PC-9 (cell line): Measurements from ENCODE around the gene KIAA0586. TPM values are rescaled to one million over a fixed set of nuclear protein-coding genes. Genes with fewer than 3 reads are reported as not detected.

Experiments used
- BruUV-seq: library from RNA; stranded (reverse); fragments of 400-500 nt; replicated peaks from 2 replicates; lab custom pipeline; 2021; lab: Mats Ljungman, UMichigan
- CTCF ChIA-PET: fragments of 300-600 bp; sonication (Branson Sonifier 250); formaldehyde crosslinking; loops from one replicate; lab custom pipeline; 2022; ENCODE audit warnings: antibody characterized with exemption; lab: Charles Lee
- POLR2A ChIA-PET: fragments of 300-600 bp; sonication (Branson Sonifier 250); formaldehyde crosslinking; loops from one replicate; lab custom pipeline; 2022; ENCODE audit warnings: antibody characterized with exemption; ENCODE audit not compliant: unreplicated experiment; lab: Charles Lee
- DNase-seq, 2 experiments: peaks; one replicate each; pipeline versions ENCODE4 v3.0.0 to v3.0.0-alpha.2; 2015 to 2022; ENCODE audit warnings: mixed read lengths in 1 of 2
- H2AFZ ChIP-seq: fragments of 200-600 bp; sonication (generic); 2 replicates; pipeline ENCODE4 v1.8.1; 2017; ENCODE audit warnings: antibody characterized with exemption
- H3F3A ChIP-seq: fragments of 200-600 bp; sonication (generic); 2 replicates; pipeline ENCODE4 v1.8.1; 2017; ENCODE audit warnings: antibody characterized with exemption, mild to moderate bottlenecking, low read depth; ENCODE audit not compliant: insufficient read depth
- H3K27ac ChIP-seq: fragments of 200-600 bp; sonication (generic); 2 replicates; pipeline ENCODE4 v1.6.1; 2016; ENCODE audit warnings: mixed run types
- H3K27me3 ChIP-seq: fragments of 200-600 bp; sonication (generic); 2 replicates; pipeline ENCODE4 v1.6.1; 2016; ENCODE audit warnings: low read depth, mixed run types; ENCODE audit not compliant: insufficient read depth
- H3K36me3 ChIP-seq: fragments of 200-600 bp; sonication (generic); 2 replicates; pipeline ENCODE4 v1.6.1; 2016; ENCODE audit warnings: low read depth, mixed run types
- H3K4me1 ChIP-seq: fragments of 200-600 bp; sonication (generic); replicated peaks from 2 replicates; pipeline ENCODE4 v1.6.1; 2016; ENCODE audit warnings: mixed run types; ENCODE audit not compliant: insufficient read depth
- H3K4me2 ChIP-seq: fragments of 200-600 bp; sonication (generic); 2 replicates; pipeline ENCODE4 v1.6.1; 2017; ENCODE audit warnings: mixed run types
- H3K4me3 ChIP-seq: fragments of 200-600 bp; sonication (generic); 2 replicates; pipeline ENCODE4 v1.6.1; 2016; ENCODE audit warnings: mixed run types
- H3K79me2 ChIP-seq: fragments of 200-600 bp; sonication (generic); 2 replicates; pipeline ENCODE4 v1.6.1; 2017; ENCODE audit warnings: low read depth, mixed run types
- H3K9me2 ChIP-seq: fragments of 200-600 bp; sonication (generic); 2 replicates; pipeline ENCODE4 v1.8.1; 2017; ENCODE audit warnings: mild to moderate bottlenecking; ENCODE audit not compliant: insufficient read depth
- H3K9me3 ChIP-seq: fragments of 200-600 bp; sonication (generic); 2 replicates; pipeline ENCODE4 v1.8.1; 2016; ENCODE audit warnings: low read depth; ENCODE audit not compliant: insufficient read depth
- H4K20me1 ChIP-seq: fragments of 200-600 bp; sonication (generic); 2 replicates; pipeline ENCODE4 v1.8.1; 2017; ENCODE audit not compliant: insufficient read depth
- CTCF ChIP-seq: fragments of 200-600 bp; sonication (generic); conservative IDR thresholded peaks from 2 replicates; pipeline ENCODE4 v1.6.1; 2017; ENCODE audit warnings: mixed run types, antibody characterized with exemption, mild to moderate bottlenecking, moderate library complexity
- EZH2 ChIP-seq: fragments of 200-600 bp; sonication (generic); IDR thresholded peaks from 2 replicates; pipeline ENCODE4 v1.8.0; 2017; ENCODE audit warnings: antibody characterized with exemption, low read depth
- intact Hi-C: fragments of 100-400 bp; cut with micrococcal nuclease; formaldehyde crosslinking; loops from one replicate; pipeline ENCODE4 v1.10.0; 2022; ENCODE audit not compliant: unreplicated experiment
- total RNA-seq: library from RNA; stranded (reverse); gene quantifications from 2 replicates; pipeline ENCODE4 v1.2.3, GENCODE V29; 2021

Gene KIAA0586
- total RNA-seq, 1 experiment from 2014 or later: 20.4 TPM

- no peak overlapping the region for H3K27ac ChIP-seq
- no peak overlapping the region for H2AFZ ChIP-seq
- no peaks in the 10 kb centered on the region for H3K27me3 ChIP-seq
- no peak overlapping the region for H3K4me2 ChIP-seq
- no peaks in the 10 kb centered on the region for H3K79me2 ChIP-seq
- POLR2A ChIA-PET: no interaction called here
- no peaks in the 10 kb centered on the region for H3K9me2 ChIP-seq
- CTCF ChIA-PET: no interaction called here
- no peaks in the 10 kb centered on the region for H4K20me1 ChIP-seq
- H3K36me3 ChIP-seq: no peaks in the 10 kb centered on the region; the same call in 1 of the 2 replicates
- no peak for TF ChIP-seq EZH2
- no peak for TF ChIP-seq CTCF
- H3K4me1 ChIP-seq: peaks cover 8% of the 10 kb centered on the region
- H3K9me3 ChIP-seq: no peaks in the 10 kb centered on the region
- no peak for DNase-seq
- BruUV-seq: no TSS peak
- no peak overlapping the region for H3K4me3 ChIP-seq
- peaks cover 5% of the 10 kb centered on the region for H3F3A ChIP-seq
- intact Hi-C loops: no loop called here
Measured at GRCh38 chr14:58460772-58461171, 33.3 kb downstream of the KIAA0586 start.

GRCh38 chr14:58463147-58463546, 35.6 kb downstream of the KIAA0586 start:
- TF ChIP-seq EZH2 (no peak), CTCF (no peak)
- no TSS peak for BruUV-seq
- no peaks in the 10 kb centered on the region for H4K20me1 ChIP-seq
- POLR2A ChIA-PET: no interaction called here
- H3K79me2 ChIP-seq: no peaks in the 10 kb centered on the region
- no peaks in the 10 kb centered on the region for H3K27me3 ChIP-seq
- no peaks in the 10 kb centered on the region for H3K9me3 ChIP-seq
- intact Hi-C loops: no loop called here
- H3K36me3 ChIP-seq: no peaks in the 10 kb centered on the region; the same call in 1 of the 2 replicates
- H3K4me3 ChIP-seq: no peak overlapping the region
- H3K27ac ChIP-seq: no peak overlapping the region
- H3K4me2 ChIP-seq: no peak overlapping the region
- no peaks in the 10 kb centered on the region for H3K9me2 ChIP-seq
- no peaks in the 10 kb centered on the region for H3K4me1 ChIP-seq
- no peak for DNase-seq
- H3F3A ChIP-seq: no peaks in the 10 kb centered on the region
- CTCF ChIA-PET: no interaction called here
- H2AFZ ChIP-seq: no peak overlapping the region

- intact Hi-C loops: loop anchor here (5.0 kb wide), 1 partner anchor 357 kb away; no protein-coding TSS in a partner anchor
- no peak for DNase-seq
- no peaks in the 10 kb centered on the region for H3K27me3 ChIP-seq
Measured at GRCh38 chr14:58464652-58465051, 37.1 kb downstream of the KIAA0586 start.

More at GRCh38 chr14:58464652-58465051, 37.1 kb downstream of the KIAA0586 start:
- no peaks in the 10 kb centered on the region for H3K4me1 ChIP-seq
- no peak overlapping the region for H3K4me2 ChIP-seq
- H3K27ac ChIP-seq: no peak overlapping the region
- H3K9me3 ChIP-seq: no peaks in the 10 kb centered on the region
- no peaks in the 10 kb centered on the region; the same call in 1 of the 2 replicates for H3K36me3 ChIP-seq
- ChIA-PET POLR2A (no interaction called here), CTCF (no interaction called here)
- TF ChIP-seq EZH2 (no peak), CTCF (no peak)
- H3K9me2 ChIP-seq: no peaks in the 10 kb centered on the region
- no peaks in the 10 kb centered on the region for H3K79me2 ChIP-seq
- no TSS peak for BruUV-seq
- H3F3A ChIP-seq: no peaks in the 10 kb centered on the region
- no peak overlapping the region for H2AFZ ChIP-seq
- no peaks in the 10 kb centered on the region for H4K20me1 ChIP-seq
- H3K4me3 ChIP-seq: no peak overlapping the region
